ENCODE data around the gene NUDT16L1. TPM values are rescaled to one million over a fixed set of nuclear protein-coding genes. Genes with fewer than 3 reads are reported as not detected.
A peak's percentile ranks its signal among the peaks of the same experiment; 100 is the strongest.

Gene NUDT16L1
- total and polyA plus RNA-seq, 9 of the 15 experiments (the other 6 are each of a cell fraction or from before 2014, with no cell fraction given) = 1.4 to 37.6 (median 13.7) TPM

- Histone ChIP-seq H3K27ac (ENCODE audit: extremely low read depth, low read depth, low read length) (no peak overlapping the region), H4K20me1 (replicated peaks; ENCODE audit: control insufficient read depth, insufficient read depth, low read length) (no peaks in the 10 kb centered on the region), H3K9me3 (replicated peaks; ENCODE audit: control insufficient read depth, insufficient read depth, low read depth, low read length) (no peaks in the 10 kb centered on the region), H3K4me2 (ENCODE audit: insufficient read depth, low read length) (no peak overlapping the region), H3K9me1 (ENCODE audit: control insufficient read depth, insufficient read depth, low read length) (no peaks in the 10 kb centered on the region), H3K4me1 (replicated peaks in 1 of 2; ENCODE audit: control insufficient read depth in 2 of 2, insufficient read depth in 2 of 2, low read length in 2 of 2) (peaks cover 0 to 24% of the 10 kb centered on the region in 2 experiments; a peak in 2 of 5 replicates), H3K9ac (ENCODE audit: insufficient read depth in 1 of 2, low read depth in 2 of 2, low read length in 2 of 2) (peak overlapping the region in 1 of 2 experiments; percentile 71; a peak in 1 of 4 replicates), H3K4me3 (no peak overlapping the region), H3K79me2 (ENCODE audit: control insufficient read depth, insufficient read depth, low read length) (no peaks in the 10 kb centered on the region), H3K36me3 (ENCODE audit: control insufficient read depth, insufficient read depth, low read length) (no peaks in the 10 kb centered on the region), H2AFZ (ENCODE audit: low read depth, low read length) (no peak overlapping the region), H3K27me3 (ENCODE audit: control insufficient read depth in 2 of 2, insufficient read depth in 2 of 2, low read length in 2 of 2) (no peaks in the 10 kb centered on the region)
- ChIA-PET CTCF (ENCODE audit: low intra/inter-chr PET ratio) (no interaction called here), POLR2A (interaction anchor here (0.6 kb wide), 1 partner anchor 233 kb away, joined by 3 read pairs; no protein-coding TSS in a partner anchor)
- WGBS (ENCODE audit: insufficient coverage, low coverage, missing lambda C conversion rate) = 67% methylated on average over 13 of the region's 13 CpGs
- no TSS peak for BruUV-seq (replicated peaks)
- no peak for DNase-seq (ENCODE audit: extremely low read depth in 1 of 4, low spot score in 3 of 4)
- in situ Hi-C loops (cut with MboI) = no loop called here
- FAIRE-seq = no peak
- intact Hi-C loops (cut with micrococcal nuclease) = no loop called here
- TF ChIP-seq POLR2G (IDR thresholded peaks at IDR 0.05; ENCODE audit: low read depth, low read length) (0 out of 2 replicates have a peak, but pooled peaks have one; percentile 24), HLTF (IDR thresholded peaks at IDR 0.05) (no peak), CBX3 (IDR thresholded peaks at IDR 0.05; ENCODE audit: borderline replicate concordance in 1 of 2, low read length in 2 of 2) (peak in 1 of 2 experiments; percentile 22; a peak in 1 of 3 replicates), XRCC5 (IDR thresholded peaks at IDR 0.05; ENCODE audit: low read depth, low read length) (no peak), KDM1A (IDR thresholded peaks at IDR 0.05) (peak in 1 of 2 experiments; percentile 55; a peak in 2 of 4 replicates), RBM25 (IDR thresholded peaks at IDR 0.05; ENCODE audit: low read depth, low read length, severe bottlenecking) (peak; percentile 34), BCOR (IDR thresholded peaks at IDR 0.05) (peak; percentile 90), RBM14 (IDR thresholded peaks at IDR 0.05; ENCODE audit: borderline replicate concordance, insufficient read depth, low read depth, low read length) (no peak), ZEB2 (IDR thresholded peaks at IDR 0.05) (no peak), ZBTB7A (IDR thresholded peaks at IDR 0.05; ENCODE audit: borderline replicate concordance, control insufficient read depth, low read depth, low read length) (peak; percentile 14; the same call in 1 of the 2 replicates), ZNF24 (IDR thresholded peaks at IDR 0.05) (no peak), RCOR1 (IDR thresholded peaks at IDR 0.05; ENCODE audit: borderline replicate concordance in 1 of 2, low read depth in 2 of 2, low read length in 2 of 2) (0 out of 4 replicates have a peak, but pooled peaks of 1 of the 2 experiments have one; percentile 27)
- TF ChIP-seq, protein P1, sequence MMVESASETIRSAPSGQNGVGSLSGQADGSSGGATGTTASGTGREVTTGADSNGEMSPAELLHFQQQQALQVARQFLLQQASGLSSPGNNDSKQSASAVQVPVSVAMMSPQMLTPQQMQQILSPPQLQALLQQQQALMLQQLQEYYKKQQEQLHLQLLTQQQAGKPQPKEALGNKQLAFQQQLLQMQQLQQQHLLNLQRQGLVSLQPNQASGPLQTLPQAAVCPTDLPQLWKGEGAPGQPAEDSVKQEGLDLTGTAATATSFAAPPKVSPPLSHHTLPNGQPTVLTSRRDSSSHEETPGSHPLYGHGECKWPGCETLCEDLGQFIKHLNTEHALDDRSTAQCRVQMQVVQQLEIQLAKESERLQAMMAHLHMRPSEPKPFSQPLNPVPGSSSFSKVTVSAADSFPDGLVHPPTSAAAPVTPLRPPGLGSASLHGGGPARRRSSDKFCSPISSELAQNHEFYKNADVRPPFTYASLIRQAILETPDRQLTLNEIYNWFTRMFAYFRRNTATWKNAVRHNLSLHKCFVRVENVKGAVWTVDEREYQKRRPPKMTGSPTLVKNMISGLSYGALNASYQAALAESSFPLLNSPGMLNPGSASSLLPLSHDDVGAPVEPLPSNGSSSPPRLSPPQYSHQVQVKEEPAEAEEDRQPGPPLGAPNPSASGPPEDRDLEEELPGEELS (CRISPR knock-in tag; IDR thresholded peaks at IDR 0.05; ENCODE audit: borderline replicate concordance) = no peak
- TF ChIP-seq, protein P2, sequence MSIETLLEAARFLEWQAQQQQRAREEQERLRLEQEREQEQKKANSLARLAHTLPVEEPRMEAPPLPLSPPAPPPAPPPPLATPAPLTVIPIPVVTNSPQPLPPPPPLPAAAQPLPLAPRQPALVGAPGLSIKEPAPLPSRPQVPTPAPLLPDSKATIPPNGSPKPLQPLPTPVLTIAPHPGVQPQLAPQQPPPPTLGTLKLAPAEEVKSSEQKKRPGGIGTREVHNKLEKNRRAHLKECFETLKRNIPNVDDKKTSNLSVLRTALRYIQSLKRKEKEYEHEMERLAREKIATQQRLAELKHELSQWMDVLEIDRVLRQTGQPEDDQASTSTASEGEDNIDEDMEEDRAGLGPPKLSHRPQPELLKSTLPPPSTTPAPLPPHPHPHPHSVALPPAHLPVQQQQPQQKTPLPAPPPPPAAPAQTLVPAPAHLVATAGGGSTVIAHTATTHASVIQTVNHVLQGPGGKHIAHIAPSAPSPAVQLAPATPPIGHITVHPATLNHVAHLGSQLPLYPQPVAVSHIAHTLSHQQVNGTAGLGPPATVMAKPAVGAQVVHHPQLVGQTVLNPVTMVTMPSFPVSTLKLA (conservative IDR thresholded peaks at IDR 0.05) = no peak
- no peak for ATAC-seq
These were observed 51.4 kb downstream of the NUDT16L1 start for GRCh38 chr16:4744555-4745273.
